ENCODE data around the gene TRANK1. TPM values are rescaled to one million over a fixed set of nuclear protein-coding genes. Genes with fewer than 3 reads are reported as not detected.

TRANK1 gene
- total RNA-seq, 1 donor from 2014 or later, result 135 TPM

DNA sequence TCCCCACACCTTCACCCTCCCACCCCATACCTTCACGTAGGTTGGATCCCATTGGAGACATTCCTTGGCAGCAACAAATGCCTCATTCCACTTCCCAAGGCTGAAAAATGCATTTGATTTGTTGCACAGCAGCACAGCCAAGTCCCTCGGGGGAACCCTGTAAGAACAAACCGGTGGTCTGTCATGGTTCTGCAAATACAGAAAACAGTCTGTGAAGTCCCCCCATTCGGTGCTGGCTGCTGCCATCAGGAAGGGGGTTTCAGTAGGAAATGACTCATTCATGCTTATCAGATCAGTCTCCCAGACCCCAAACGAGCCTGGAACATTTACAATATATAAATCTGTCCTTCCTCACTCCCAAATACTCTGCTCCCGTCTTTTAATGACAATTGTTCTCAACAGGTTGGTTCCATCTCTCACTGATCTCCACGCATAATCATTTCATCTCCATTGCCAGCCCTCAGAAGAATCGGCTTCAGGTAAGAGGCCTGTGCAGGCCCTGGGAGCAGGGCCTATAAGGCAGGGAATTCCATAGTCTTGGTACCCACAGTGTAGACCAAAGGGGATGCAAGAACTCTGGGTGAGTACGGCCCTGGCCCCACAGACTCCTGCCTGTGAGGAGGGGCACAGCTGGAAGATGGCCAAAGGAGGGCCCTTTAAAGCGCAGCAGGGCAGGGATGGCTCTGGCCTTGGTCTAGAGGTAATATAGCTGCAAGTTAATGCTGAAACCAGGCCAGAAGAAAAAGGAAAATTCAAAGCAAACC lies 41.6 kb downstream of the TRANK1 start:
- intact Hi-C loops (cut with micrococcal nuclease), result loop anchor here (1.0 to 2.0 kb wide), 3 partner anchors 9 to 55 kb away; no protein-coding TSS in a partner anchor
- no peaks in the 10 kb centered on the region for H3K27me3 Mint-ChIP-seq
- H3K9me3 Mint-ChIP-seq, result no peaks in the 10 kb centered on the region
- ATAC-seq (ENCODE audit: low read depth), result peak; percentile 75
- CTCF ChIA-PET, result interaction anchor here (0.8 to 9.8 kb wide), 11 partner anchors 9 to 66 kb away, joined by 3 to 71 read pairs (median 4); no protein-coding TSS in a partner anchor
- POLR2A ChIA-PET, result interaction anchor here (0.6 to 11.4 kb wide), 10 partner anchors 9 to 90 kb away, joined by 3 to 185 read pairs (median 5); partner anchors contain the start of genes EPM2AIP1, MLH1 and TRANK1
- peaks cover 84% of the 10 kb centered on the region for H3K4me1 Mint-ChIP-seq
- peak overlapping the region; percentile 82 for H3K27ac Mint-ChIP-seq
- H3K36me3 Mint-ChIP-seq (ENCODE audit: low read depth), result peaks cover 58% of the 10 kb centered on the region
- TF ChIP-seq, protein P1, sequence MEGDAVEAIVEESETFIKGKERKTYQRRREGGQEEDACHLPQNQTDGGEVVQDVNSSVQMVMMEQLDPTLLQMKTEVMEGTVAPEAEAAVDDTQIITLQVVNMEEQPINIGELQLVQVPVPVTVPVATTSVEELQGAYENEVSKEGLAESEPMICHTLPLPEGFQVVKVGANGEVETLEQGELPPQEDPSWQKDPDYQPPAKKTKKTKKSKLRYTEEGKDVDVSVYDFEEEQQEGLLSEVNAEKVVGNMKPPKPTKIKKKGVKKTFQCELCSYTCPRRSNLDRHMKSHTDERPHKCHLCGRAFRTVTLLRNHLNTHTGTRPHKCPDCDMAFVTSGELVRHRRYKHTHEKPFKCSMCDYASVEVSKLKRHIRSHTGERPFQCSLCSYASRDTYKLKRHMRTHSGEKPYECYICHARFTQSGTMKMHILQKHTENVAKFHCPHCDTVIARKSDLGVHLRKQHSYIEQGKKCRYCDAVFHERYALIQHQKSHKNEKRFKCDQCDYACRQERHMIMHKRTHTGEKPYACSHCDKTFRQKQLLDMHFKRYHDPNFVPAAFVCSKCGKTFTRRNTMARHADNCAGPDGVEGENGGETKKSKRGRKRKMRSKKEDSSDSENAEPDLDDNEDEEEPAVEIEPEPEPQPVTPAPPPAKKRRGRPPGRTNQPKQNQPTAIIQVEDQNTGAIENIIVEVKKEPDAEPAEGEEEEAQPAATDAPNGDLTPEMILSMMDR (IDR thresholded peaks at IDR 0.05), result no peak
- H3K4me3 Mint-ChIP-seq, result peak overlapping the region; percentile 60
- no peak for DNase-seq

DNA sequence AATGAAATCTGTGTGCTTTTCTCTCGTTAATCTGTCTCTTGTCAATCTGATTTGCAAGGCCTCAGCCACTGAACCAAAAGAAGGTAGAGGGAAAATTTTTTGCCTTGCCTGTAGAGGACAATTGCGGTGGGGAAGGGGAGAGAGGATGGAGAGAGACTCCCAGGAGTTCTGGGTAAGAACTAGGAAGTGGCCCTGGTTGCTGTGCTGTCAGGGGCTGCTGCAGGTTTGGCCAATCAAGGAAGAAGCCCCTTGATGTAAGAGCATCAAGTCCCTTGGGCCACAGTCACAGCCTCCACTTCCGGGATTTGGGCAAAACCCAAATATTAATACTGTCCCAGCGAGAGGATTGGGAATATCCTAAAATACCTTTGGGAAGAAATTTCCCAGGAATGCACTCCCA lies 43.3 kb downstream of the TRANK1 start:
- H3K4me1 Mint-ChIP-seq, result peaks cover 90% of the 10 kb centered on the region
- H3K4me3 Mint-ChIP-seq, result peak overlapping the region; percentile 19
- no peak for ATAC-seq (ENCODE audit: low read depth)
- peak overlapping the region; percentile 82 for H3K27ac Mint-ChIP-seq
- intact Hi-C loops (cut with micrococcal nuclease), result no loop called here
- peaks cover 66% of the 10 kb centered on the region for H3K36me3 Mint-ChIP-seq (ENCODE audit: low read depth)
- no peaks in the 10 kb centered on the region for H3K27me3 Mint-ChIP-seq
- ChIA-PET CTCF (interaction anchor here (0.7 to 9.8 kb wide), 5 partner anchors 10 to 68 kb away, joined by 3 to 71 read pairs (median 5); no protein-coding TSS in a partner anchor), POLR2A (interaction anchor here (0.7 to 11.4 kb wide), 9 partner anchors 10 to 92 kb away, joined by 3 to 185 read pairs (median 5); partner anchors contain the start of genes EPM2AIP1 and MLH1)
- no peaks in the 10 kb centered on the region for H3K9me3 Mint-ChIP-seq
- TF ChIP-seq, protein P1 (IDR thresholded peaks at IDR 0.05), result no peak
- no peak for DNase-seq

DNA sequence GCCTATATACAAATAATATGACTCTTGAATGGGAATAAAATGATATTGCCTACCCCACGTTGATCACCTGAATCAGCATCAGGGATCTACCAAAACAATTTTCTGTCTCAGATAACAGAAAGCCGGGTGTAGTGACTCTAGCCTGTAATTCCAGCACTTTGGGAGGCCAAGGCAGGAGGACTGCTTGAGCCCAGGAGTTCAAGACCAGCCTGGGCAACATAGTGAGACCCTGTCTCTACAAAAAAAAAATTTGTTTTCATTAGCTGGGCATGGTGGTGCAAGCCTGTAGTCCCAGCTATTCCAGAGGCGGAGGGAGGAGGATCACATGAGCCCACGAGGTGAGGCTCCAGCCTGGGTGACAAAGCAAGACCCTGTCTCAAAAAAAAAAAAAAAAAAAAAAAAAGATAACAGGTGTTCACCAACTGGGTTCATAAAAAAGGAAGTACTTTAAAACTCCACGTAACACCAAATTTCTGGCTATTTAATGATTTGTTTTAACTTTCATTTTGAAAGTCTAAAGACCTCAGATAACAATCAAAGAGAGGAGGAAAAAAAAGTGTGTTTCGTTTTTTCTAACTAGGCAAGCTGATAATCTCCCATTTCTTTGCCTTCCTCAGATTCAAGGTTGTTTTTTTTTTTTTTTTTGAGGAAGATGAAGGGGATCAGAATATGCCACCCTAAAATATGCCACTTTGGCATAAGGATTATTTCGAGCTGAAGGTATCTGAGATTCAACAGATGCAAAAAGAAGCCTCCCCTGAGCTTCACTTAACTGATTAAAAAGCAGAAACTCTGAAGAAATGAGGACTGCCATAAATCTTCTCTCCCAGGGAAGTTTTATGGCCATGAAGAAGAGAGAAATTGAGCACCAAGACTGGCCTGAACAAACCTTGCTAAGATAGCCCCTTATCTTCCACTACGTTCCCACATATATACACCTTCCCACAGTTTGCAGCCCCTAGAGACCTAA lies 44.1 kb downstream of the TRANK1 start:
- Mint-ChIP-seq H3K27me3 (no peaks in the 10 kb centered on the region), H3K36me3 (ENCODE audit: low read depth) (peaks cover 73% of the 10 kb centered on the region), H3K4me1 (peaks cover 88% of the 10 kb centered on the region), H3K9me3 (no peaks in the 10 kb centered on the region), H3K27ac (peak overlapping the region; percentile 82), H3K4me3 (peak overlapping the region; percentile 68)
- TF ChIP-seq, protein P1 (IDR thresholded peaks at IDR 0.05), result no peak
- intact Hi-C loops (cut with micrococcal nuclease), result no loop called here
- ChIA-PET CTCF (interaction anchor here (0.7 to 9.8 kb wide), 4 partner anchors 9 to 57 kb away, joined by 3 to 71 read pairs (median 5); no protein-coding TSS in a partner anchor), POLR2A (interaction anchor here (0.6 to 11.4 kb wide), 9 partner anchors 9 to 92 kb away, joined by 3 to 185 read pairs (median 5); partner anchors contain the start of genes EPM2AIP1 and MLH1)
- no peak for DNase-seq
- peak; percentile 15 for ATAC-seq (ENCODE audit: low read depth)

DNA sequence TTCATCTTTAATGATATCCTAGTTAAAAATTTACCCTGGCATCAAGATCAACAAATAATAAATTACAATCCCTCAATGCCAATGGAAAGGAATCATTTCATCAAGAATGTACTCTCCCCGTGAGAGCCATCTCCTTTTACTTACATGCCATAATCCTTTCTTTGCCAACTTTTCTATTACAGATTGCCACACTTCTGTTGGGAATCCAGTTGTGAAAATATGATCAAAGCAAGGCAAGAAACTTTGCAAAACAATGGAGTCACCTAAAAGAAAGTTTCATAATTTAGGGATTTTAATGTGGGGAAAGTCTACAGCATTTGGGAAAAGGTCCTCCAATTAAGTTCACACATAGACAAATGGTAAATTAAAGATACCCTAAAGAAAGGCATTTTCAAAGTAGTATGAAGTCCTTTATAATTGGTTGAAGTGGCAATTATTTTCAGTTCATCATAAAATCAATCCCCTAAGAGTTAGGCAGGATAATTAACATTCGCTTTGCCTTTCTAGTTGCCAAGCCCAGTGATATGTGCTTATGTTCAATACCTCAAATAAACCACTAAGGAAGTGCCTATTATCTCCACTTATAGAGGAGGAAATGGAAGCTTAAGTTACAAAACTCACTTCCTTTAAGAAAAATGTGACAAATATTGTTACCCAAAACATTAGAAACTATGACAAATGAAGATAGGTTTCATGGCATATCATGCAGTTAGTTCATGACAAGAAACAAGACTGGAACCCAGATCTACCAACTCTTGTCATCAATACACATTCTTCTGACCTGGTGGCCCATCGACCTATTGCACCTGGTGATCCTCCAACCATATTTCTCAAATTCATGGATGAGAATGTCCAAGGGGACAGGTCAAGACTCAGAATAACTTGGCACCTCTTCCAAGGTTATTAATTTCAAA lies 49.1 kb downstream of the TRANK1 start:
- ATAC-seq (ENCODE audit: low read depth), result no peak
- intact Hi-C loops (cut with micrococcal nuclease), result loop anchor here (1.0 kb wide), 1 partner anchor 17 kb away; no protein-coding TSS in a partner anchor
- Mint-ChIP-seq H3K36me3 (ENCODE audit: low read depth) (peaks cover 87% of the 10 kb centered on the region), H3K27me3 (no peaks in the 10 kb centered on the region), H3K27ac (peak overlapping the region; percentile 97), H3K9me3 (peaks cover 2% of the 10 kb centered on the region), H3K4me3 (peak overlapping the region; percentile 78), H3K4me1 (peaks cover 92% of the 10 kb centered on the region)
- ChIA-PET CTCF (interaction anchor here (0.6 to 4.1 kb wide), 4 partner anchors 11 to 63 kb away, joined by 3 to 26 read pairs (median 6); no protein-coding TSS in a partner anchor), POLR2A (interaction anchor here (1.4 to 9.6 kb wide), 7 partner anchors 9 to 97 kb away, joined by 3 to 185 read pairs (median 10); partner anchors contain the start of genes EPM2AIP1, MLH1 and TRANK1)
- TF ChIP-seq, protein P1 (IDR thresholded peaks at IDR 0.05), result no peak
- DNase-seq, result no peak

Data from activated B cell treated with CpG ODN at 0.5 μM for 24 hours (primary cell).